ENCODE results near the gene STT3B. TPM values are rescaled to one million over a fixed set of nuclear protein-coding genes. Genes with fewer than 3 reads are reported as not detected.

Gene STT3B
- total RNA-seq, 1 donor from 2014 or later, result 66.1 TPM

DNA sequence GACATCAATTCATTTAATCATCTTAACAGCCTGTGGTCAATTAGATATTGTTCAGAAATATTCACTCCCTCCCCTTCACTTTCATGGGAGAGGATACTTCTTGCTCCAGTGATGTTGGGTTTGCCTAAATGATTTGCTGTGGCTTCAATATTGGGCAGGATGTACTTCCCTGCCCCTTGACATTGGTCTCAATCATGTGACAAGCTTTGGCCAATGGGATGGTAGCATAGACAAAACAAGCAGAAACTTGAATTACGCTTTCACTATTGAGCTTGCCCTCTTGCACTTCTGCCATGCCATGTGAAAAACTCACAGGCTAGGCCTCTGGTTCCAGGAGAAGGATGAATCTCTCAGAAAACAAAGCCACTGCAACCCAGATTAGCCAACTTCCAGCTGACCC lies 42.2 kb upstream of the STT3B start:
- H3K36me3 Mint-ChIP-seq (ENCODE audit: low read depth), result no peaks in the 10 kb centered on the region
- H3K27me3 Mint-ChIP-seq, result no peaks in the 10 kb centered on the region
- intact Hi-C loops (cut with micrococcal nuclease), result no loop called here
- H3K4me3 Mint-ChIP-seq, result no peak overlapping the region
- CTCF ChIA-PET, result no interaction called here
- ATAC-seq (ENCODE audit: low read depth), result no peak
- no peak for DNase-seq
- no peaks in the 10 kb centered on the region for H3K4me1 Mint-ChIP-seq
- H3K27ac Mint-ChIP-seq, result no peak overlapping the region
- POLR2A ChIA-PET, result no interaction called here
- TF ChIP-seq CTCF (IDR thresholded peaks at IDR 0.05), result no peak
- H3K9me3 Mint-ChIP-seq, result peaks cover 16% of the 10 kb centered on the region

- no peak for TF ChIP-seq CTCF (IDR thresholded peaks at IDR 0.05)
- POLR2A ChIA-PET, result no interaction called here
- CTCF ChIA-PET, result no interaction called here
- intact Hi-C loops (cut with micrococcal nuclease), result no loop called here
- ATAC-seq (ENCODE audit: low read depth) (no peak), DNase-seq (no peak)
- H3K36me3 Mint-ChIP-seq (ENCODE audit: low read depth), result no peaks in the 10 kb centered on the region
- H3K27me3 Mint-ChIP-seq, result no peaks in the 10 kb centered on the region
- peaks cover 16% of the 10 kb centered on the region for H3K9me3 Mint-ChIP-seq
- no peaks in the 10 kb centered on the region for H3K4me1 Mint-ChIP-seq
- no peak overlapping the region for H3K27ac Mint-ChIP-seq
- no peak overlapping the region for H3K4me3 Mint-ChIP-seq
These were observed 41.1 kb upstream of the STT3B start for GRCh38 chr3:31491660-31492059.

GRCh38 chr3:31493149-31493548 lies 39.6 kb upstream of the STT3B start:
- TF ChIP-seq CTCF (IDR thresholded peaks at IDR 0.05), result no peak
- DNase-seq (no peak), ATAC-seq (ENCODE audit: low read depth) (no peak)
- CTCF ChIA-PET, result no interaction called here
- H3K4me1 Mint-ChIP-seq, result no peaks in the 10 kb centered on the region
- POLR2A ChIA-PET, result no interaction called here
- peaks cover 16% of the 10 kb centered on the region for H3K9me3 Mint-ChIP-seq
- no peak overlapping the region for H3K4me3 Mint-ChIP-seq
- intact Hi-C loops (cut with micrococcal nuclease), result no loop called here
- no peaks in the 10 kb centered on the region for H3K36me3 Mint-ChIP-seq (ENCODE audit: low read depth)
- no peak overlapping the region for H3K27ac Mint-ChIP-seq
- H3K27me3 Mint-ChIP-seq, result no peaks in the 10 kb centered on the region

DNA sequence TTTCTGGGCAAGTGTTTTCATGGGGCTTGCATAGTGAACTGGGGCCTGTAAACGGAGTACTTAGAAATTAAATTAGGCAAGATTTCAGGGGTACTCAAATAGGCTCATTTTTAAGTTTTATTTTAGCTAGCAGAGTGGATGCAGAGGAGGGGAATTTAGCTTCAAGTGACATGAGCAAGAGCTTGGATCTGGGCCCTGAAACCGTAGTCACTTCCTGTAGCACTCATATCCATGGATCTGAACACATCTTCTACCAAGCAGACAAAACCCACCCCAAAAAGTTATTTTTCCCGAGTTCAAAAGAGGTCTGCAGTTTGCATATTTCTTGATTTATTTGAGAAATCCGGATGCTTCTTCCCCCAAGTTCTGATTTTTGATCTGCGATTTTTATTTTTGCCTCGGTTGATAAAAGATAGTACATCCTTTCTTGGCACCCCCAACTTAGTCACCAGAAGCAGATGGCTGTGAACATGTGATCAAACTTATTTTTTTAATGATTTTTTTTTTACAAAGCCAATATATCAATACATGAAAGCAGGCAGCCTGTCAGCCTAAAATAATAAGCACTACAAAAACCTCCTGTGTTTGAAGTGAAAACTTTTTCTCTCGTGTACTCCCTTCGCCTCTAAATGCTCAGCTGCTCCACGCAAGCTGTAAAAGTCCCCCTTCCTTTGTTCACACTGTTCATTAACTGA lies 36.6 kb upstream of the STT3B start:
- ChIA-PET CTCF (no interaction called here), POLR2A (no interaction called here)
- Mint-ChIP-seq H3K27me3 (peaks cover 4% of the 10 kb centered on the region), H3K4me3 (no peak overlapping the region), H3K4me1 (no peaks in the 10 kb centered on the region), H3K9me3 (peaks cover 3% of the 10 kb centered on the region), H3K36me3 (ENCODE audit: low read depth) (no peaks in the 10 kb centered on the region), H3K27ac (no peak overlapping the region)
- intact Hi-C loops (cut with micrococcal nuclease), result no loop called here
- no peak for TF ChIP-seq CTCF (IDR thresholded peaks at IDR 0.05)
- ATAC-seq (ENCODE audit: low read depth) (no peak), DNase-seq (no peak)

GRCh38 chr3:31498791-31499190 lies 33.9 kb upstream of the STT3B start:
- Mint-ChIP-seq H3K27me3 (peaks cover 4% of the 10 kb centered on the region), H3K36me3 (ENCODE audit: low read depth) (no peaks in the 10 kb centered on the region), H3K9me3 (no peaks in the 10 kb centered on the region), H3K4me1 (no peaks in the 10 kb centered on the region), H3K4me3 (no peak overlapping the region), H3K27ac (no peak overlapping the region)
- TF ChIP-seq CTCF (IDR thresholded peaks at IDR 0.05), result no peak
- ChIA-PET CTCF (no interaction called here), POLR2A (interaction anchor here (0.7 kb wide), 1 partner anchor 627 kb away, joined by 3 read pairs; no protein-coding TSS in a partner anchor)
- no peak for DNase-seq
- ATAC-seq (ENCODE audit: low read depth), result no peak
- intact Hi-C loops (cut with micrococcal nuclease), result no loop called here

Data from activated B cell treated with CpG ODN at 0.5 μM for 24 hours (primary cell).